HG03196 (cell line): Measurements from ENCODE around the gene TMEM14A.
A peak's percentile ranks its signal among the peaks of the same experiment; 100 is the strongest.
"Not testable (repeated sequence)": the region's sequence is repeated elsewhere in the genome, so short reads cannot be mapped to it uniquely, and the experiment has no call there.

Experiments used
- ATAC-seq: cut with Tn5 transposase; IDR thresholded peaks from one replicate; pipeline ENCODE4 v1.9.1; 2021; ENCODE audit not compliant: unreplicated experiment

The TMEM14A gene

GRCh38 chr6:52655941-52656340 lies 15.0 kb upstream of the TMEM14A start:
- not testable (repeated sequence) for ATAC-seq

- ATAC-seq = no peak
Measured at GRCh38 chr6:52657870-52658269, 13.0 kb upstream of the TMEM14A start.

GRCh38 chr6:52661551-52661950 lies 9.4 kb upstream of the TMEM14A start:
- ATAC-seq = no peak

GRCh38 chr6:52662031-52662430 lies 8.9 kb upstream of the TMEM14A start:
- ATAC-seq = no peak

GRCh38 chr6:52663120-52663935 lies 7.6 kb upstream of the TMEM14A start:
- peak; percentile 35 for ATAC-seq

GRCh38 chr6:52663936-52664185 lies 7.1 kb upstream of the TMEM14A start:
- no peak for ATAC-seq

GRCh38 chr6:52664186-52664990 lies 6.5 kb upstream of the TMEM14A start:
- ATAC-seq = peak; percentile 87

- no peak for ATAC-seq
Measured at GRCh38 chr6:52664991-52665686, 5.8 kb upstream of the TMEM14A start.

GRCh38 chr6:52666071-52666470 lies 4.8 kb upstream of the TMEM14A start:
- ATAC-seq = no peak

- no peak for ATAC-seq
Measured at GRCh38 chr6:52666523-52666922, 4.4 kb upstream of the TMEM14A start.

- no peak for ATAC-seq
Measured at GRCh38 chr6:52667572-52667971, 3.3 kb upstream of the TMEM14A start.

GRCh38 chr6:52671676-52672075 lies 763 bp downstream of the TMEM14A start:
- no peak for ATAC-seq

GRCh38 chr6:52672412-52673025 lies 1.6 kb downstream of the TMEM14A start:
- ATAC-seq = no peak

GRCh38 chr6:52674666-52675065 lies 3.8 kb downstream of the TMEM14A start:
- no peak for ATAC-seq

GRCh38 chr6:52675372-52675771 lies 4.5 kb downstream of the TMEM14A start:
- no peak for ATAC-seq

GRCh38 chr6:52676631-52677030 lies 5.7 kb downstream of the TMEM14A start:
- not testable (repeated sequence) for ATAC-seq

GRCh38 chr6:52681416-52681815 lies 10.5 kb downstream of the TMEM14A start:
- ATAC-seq = no peak

GRCh38 chr6:52686878-52687699 lies 16.2 kb downstream of the TMEM14A start:
- no peak for ATAC-seq

GRCh38 chr6:52689857-52690256 lies 18.9 kb downstream of the TMEM14A start:
- ATAC-seq = no peak

- ATAC-seq = no peak
Measured at GRCh38 chr6:52691718-52692117, 20.8 kb downstream of the TMEM14A start.

- no peak for ATAC-seq
Measured at GRCh38 chr6:52693773-52694172, 22.9 kb downstream of the TMEM14A start.
